GM12875 (cell line): Measurements from ENCODE around the gene PYROXD2.
"Not testable (repeated sequence)": the region's sequence is repeated elsewhere in the genome, so short reads cannot be mapped to it uniquely, and the experiment has no call there.

Experiments
- H3K4me3 ChIP-seq: one replicate; pipeline ENCODE4 v1.5.1; 2011; ENCODE audit warnings: low read depth, low read length, control low read depth
- CTCF ChIP-seq: IDR thresholded peaks from 2 replicates; pipeline ENCODE4 v1.5.1; 2011; ENCODE audit warnings: low read depth, mild to moderate bottlenecking, control low read depth, inconsistent platforms, low read length, moderate library complexity, borderline replicate concordance; ENCODE audit not compliant: insufficient read depth

The PYROXD2 gene

GRCh38 chr10:98389398-98389797 lies 25.6 kb downstream of the PYROXD2 start:
- H3K4me3 ChIP-seq, result no peak overlapping the region
- TF ChIP-seq CTCF, result no peak

- TF ChIP-seq CTCF, result no peak
- no peak overlapping the region for H3K4me3 ChIP-seq
Measured at GRCh38 chr10:98388101-98388655, 26.8 kb downstream of the PYROXD2 start.

GRCh38 chr10:98384531-98385133 lies 30.4 kb downstream of the PYROXD2 start:
- no peak for TF ChIP-seq CTCF
- no peak overlapping the region for H3K4me3 ChIP-seq

GRCh38 chr10:98383869-98384268 lies 31.1 kb downstream of the PYROXD2 start:
- TF ChIP-seq CTCF, result no peak
- H3K4me3 ChIP-seq, result no peak overlapping the region

GRCh38 chr10:98383134-98383667 lies 31.8 kb downstream of the PYROXD2 start:
- not testable (repeated sequence) for H3K4me3 ChIP-seq

GRCh38 chr10:98382691-98383101 lies 32.3 kb downstream of the PYROXD2 start:
- no peak overlapping the region for H3K4me3 ChIP-seq
- TF ChIP-seq CTCF, result no peak

- H3K4me3 ChIP-seq, result no peak overlapping the region
- TF ChIP-seq CTCF, result no peak
Measured at GRCh38 chr10:98380493-98381339, 34.3 kb downstream of the PYROXD2 start.
